ENCODE measurements around the gene CRADD.

DNA sequence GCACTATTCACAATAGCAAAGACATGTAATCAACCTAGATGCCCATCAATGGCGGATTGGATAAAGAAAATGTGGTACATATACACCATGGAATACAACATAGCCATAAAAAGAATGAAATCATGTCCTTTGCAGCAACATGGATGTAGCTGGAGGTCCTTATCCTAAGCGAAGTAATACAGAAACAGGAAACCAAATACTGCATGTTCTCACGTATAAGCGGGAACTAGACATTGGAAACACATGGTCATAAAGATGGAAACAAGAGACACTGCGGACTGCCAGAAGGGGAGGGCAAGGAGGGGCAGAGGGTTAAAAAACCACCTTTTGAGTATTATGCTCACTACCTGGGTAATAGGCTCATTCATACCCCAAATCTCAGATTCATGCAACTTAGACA lies 237.1 kb downstream of the CRADD start:
- TF ChIP-seq, protein P1, sequence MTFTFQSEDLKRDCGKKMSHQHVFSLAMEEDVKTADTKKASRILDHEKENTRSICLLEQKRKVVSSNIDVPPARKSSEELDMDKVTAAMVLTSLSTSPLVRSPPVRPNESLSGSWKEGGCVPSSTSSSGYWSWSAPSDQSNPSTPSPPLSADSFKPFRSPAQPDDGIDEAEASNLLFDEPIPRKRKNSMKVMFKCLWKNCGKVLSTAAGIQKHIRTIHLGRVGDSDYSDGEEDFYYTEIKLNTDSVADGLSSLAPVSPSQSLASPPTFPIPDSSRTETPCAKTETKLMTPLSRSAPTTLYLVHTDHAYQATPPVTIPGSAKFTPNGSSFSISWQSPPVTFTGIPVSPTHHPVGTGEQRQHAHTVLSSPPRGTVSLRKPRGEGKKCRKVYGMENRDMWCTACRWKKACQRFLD (tag by site-specific recombination; IDR thresholded peaks at IDR 0.05) = no peak
- TF ChIP-seq, protein P2, sequence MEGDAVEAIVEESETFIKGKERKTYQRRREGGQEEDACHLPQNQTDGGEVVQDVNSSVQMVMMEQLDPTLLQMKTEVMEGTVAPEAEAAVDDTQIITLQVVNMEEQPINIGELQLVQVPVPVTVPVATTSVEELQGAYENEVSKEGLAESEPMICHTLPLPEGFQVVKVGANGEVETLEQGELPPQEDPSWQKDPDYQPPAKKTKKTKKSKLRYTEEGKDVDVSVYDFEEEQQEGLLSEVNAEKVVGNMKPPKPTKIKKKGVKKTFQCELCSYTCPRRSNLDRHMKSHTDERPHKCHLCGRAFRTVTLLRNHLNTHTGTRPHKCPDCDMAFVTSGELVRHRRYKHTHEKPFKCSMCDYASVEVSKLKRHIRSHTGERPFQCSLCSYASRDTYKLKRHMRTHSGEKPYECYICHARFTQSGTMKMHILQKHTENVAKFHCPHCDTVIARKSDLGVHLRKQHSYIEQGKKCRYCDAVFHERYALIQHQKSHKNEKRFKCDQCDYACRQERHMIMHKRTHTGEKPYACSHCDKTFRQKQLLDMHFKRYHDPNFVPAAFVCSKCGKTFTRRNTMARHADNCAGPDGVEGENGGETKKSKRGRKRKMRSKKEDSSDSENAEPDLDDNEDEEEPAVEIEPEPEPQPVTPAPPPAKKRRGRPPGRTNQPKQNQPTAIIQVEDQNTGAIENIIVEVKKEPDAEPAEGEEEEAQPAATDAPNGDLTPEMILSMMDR (tag by site-specific recombination; IDR thresholded peaks at IDR 0.05) = no peak
- TF ChIP-seq, protein P3, sequence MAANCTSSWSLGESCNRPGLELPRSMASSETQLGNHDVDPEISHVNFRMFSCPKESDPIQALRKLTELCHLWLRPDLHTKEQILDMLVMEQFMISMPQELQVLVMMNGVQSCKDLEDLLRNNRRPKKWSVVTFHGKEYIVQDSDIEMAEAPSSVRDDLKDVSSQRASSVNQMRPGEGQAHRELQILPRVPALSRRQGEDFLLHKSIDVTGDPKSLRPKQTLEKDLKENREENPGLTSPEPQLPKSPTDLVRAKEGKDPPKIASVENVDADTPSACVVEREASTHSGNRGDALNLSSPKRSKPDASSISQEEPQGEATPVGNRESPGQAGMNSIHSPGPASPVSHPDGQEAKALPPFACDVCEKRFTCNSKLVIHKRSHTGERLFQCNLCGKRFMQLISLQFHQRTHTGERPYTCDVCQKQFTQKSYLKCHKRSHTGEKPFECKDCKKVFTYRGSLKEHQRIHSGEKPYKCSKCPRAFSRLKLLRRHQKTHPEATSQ (tag by site-specific recombination; IDR thresholded peaks at IDR 0.05) = no peak
- TF ChIP-seq YY1 (tag by site-specific recombination; IDR thresholded peaks at IDR 0.05) = no peak
- TF ChIP-seq, protein P4, sequence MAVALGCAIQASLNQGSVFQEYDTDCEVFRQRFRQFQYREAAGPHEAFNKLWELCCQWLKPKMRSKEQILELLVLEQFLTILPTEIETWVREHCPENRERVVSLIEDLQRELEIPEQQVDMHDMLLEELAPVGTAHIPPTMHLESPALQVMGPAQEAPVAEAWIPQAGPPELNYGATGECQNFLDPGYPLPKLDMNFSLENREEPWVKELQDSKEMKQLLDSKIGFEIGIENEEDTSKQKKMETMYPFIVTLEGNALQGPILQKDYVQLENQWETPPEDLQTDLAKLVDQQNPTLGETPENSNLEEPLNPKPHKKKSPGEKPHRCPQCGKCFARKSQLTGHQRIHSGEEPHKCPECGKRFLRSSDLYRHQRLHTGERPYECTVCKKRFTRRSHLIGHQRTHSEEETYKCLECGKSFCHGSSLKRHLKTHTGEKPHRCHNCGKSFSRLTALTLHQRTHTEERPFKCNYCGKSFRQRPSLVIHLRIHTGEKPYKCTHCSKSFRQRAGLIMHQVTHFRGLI (tag by site-specific recombination; IDR thresholded peaks at IDR 0.05) = no peak
- TF ChIP-seq ZNF629 (tag by site-specific recombination; IDR thresholded peaks at IDR 0.05) = no peak
- TF ChIP-seq ZNF174 (tag by site-specific recombination; IDR thresholded peaks at IDR 0.05) = no peak
- TF ChIP-seq, protein P5, sequence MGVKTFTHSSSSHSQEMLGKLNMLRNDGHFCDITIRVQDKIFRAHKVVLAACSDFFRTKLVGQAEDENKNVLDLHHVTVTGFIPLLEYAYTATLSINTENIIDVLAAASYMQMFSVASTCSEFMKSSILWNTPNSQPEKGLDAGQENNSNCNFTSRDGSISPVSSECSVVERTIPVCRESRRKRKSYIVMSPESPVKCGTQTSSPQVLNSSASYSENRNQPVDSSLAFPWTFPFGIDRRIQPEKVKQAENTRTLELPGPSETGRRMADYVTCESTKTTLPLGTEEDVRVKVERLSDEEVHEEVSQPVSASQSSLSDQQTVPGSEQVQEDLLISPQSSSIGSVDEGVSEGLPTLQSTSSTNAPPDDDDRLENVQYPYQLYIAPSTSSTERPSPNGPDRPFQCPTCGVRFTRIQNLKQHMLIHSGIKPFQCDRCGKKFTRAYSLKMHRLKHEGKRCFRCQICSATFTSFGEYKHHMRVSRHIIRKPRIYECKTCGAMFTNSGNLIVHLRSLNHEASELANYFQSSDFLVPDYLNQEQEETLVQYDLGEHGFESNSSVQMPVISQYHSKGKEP (tag by site-specific recombination; IDR thresholded peaks at IDR 0.05) = no peak
- no peak for TF ChIP-seq ZNF529 (tag by site-specific recombination; IDR thresholded peaks at IDR 0.05; ENCODE audit: insufficient replicate concordance)
- TF ChIP-seq ZNF561 (tag by site-specific recombination; IDR thresholded peaks at IDR 0.05; ENCODE audit: borderline replicate concordance) = no peak

Data from HEK293 (cell line).